HG03432 (cell line): Measurements from ENCODE around the gene AOX1.
A peak's percentile ranks its signal among the peaks of the same experiment; 100 is the strongest.

Source experiments
- ATAC-seq: cut with Tn5 transposase; IDR thresholded peaks from one replicate; pipeline ENCODE4 v1.9.1; 2021; ENCODE audit warnings: mild to moderate bottlenecking, moderate library complexity; ENCODE audit not compliant: unreplicated experiment

Gene AOX1

DNA sequence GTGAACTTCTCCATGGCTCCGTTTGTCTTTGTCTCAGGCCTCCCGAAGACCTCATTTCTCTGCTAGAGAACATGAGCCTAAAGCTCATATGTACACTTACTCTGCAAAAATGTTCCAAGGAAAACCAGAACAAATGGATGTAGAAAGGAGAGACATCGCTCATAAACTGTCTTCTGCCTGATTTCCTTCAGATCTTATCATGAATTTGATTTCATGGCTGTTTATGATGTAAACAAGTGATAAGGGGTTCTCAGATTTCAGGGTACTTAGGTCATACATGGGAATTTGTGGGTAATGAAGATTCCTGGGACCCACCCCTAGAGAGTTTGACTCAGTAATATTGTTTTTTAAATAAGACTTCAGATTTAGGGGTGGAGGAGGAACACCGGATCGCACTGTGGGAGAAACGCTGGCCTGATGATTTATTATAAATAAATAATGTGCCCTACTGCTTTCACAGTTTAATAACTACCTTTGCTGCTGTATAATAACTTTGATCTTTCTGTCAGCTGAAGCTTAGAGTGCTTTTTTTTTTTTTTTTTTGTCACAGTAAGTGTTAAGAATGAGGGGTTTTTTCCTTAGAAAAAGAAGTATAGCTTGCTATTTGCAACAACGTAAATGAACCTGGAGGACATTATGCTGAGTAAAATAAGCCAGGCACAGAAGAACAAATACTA, 14.9 kb downstream of the AOX1 start:
- ATAC-seq = no peak

DNA sequence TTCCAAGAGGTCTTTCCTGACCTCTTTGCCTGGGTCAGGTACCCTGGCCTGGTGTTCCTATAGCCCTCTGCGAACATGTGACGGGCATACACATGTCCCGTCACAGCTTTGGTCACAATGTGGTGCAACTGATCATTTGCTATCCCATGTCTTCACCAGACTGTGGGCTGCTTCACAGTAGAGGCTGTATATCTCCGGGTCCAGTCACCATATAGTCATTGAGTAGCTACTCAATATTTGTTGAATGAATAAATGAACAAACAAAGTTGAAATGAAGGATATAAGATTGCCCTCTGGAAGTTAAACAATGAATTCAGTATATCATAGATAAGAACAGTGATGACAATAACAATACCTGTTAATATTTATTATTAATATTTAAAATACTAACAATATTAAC, 16.8 kb downstream of the AOX1 start:
- ATAC-seq = no peak

DNA sequence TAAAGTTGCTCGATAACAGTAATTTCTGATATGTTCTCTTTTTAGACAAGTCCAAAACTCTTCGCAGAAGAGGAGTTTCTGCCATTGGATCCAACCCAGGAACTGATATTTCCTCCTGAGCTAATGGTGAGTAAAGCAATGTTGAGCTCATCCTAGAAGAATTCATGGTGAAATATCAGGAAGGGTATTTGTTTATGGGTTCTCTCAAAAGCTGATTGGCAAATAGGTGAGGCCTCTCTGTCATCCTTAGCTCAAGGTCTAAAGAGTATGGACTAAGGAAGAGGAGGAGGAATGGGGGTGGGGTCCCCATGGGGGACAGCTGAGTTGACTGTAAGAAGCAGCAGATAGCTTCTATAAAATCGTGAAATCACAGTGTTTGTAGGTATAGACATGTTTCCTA, 18.2 kb downstream of the AOX1 start:
- no peak for ATAC-seq

DNA sequence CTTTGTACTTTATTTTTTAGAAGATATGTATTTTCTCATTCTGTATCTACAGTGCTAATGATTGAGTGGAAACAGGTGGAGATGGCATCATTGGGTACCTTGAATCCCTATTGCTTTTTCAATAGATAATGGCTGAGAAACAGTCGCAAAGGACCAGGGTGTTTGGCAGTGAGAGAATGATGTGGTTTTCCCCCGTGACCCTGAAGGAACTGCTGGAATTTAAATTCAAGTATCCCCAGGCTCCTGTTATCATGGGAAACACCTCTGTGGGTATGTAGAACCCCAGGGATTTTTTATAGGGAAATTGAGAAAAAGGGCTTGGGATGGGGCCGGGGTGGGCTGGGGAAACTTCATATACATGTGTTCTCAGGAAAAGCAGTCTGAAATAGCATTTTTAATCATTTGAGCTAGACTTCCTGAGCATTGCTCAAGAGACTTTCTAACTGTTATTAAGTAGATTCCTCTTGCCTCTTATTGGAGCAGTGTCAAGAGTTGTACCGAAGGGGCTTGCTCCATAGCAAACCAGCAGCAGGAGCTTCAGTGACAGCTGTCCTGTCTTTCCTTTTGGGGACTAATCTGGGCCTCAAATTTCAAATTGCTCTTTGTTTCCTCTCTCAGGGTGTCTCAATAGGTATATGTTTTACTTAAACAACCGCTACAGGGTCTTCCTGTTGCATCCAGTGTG, 18.9 kb downstream of the AOX1 start:
- no peak for ATAC-seq

- no peak for ATAC-seq
Measured at GRCh38 chr2:200608341-200609027, 22.7 kb downstream of the AOX1 start.

- no peak for ATAC-seq
Measured at GRCh38 chr2:200609028-200609614, 23.3 kb downstream of the AOX1 start.

DNA sequence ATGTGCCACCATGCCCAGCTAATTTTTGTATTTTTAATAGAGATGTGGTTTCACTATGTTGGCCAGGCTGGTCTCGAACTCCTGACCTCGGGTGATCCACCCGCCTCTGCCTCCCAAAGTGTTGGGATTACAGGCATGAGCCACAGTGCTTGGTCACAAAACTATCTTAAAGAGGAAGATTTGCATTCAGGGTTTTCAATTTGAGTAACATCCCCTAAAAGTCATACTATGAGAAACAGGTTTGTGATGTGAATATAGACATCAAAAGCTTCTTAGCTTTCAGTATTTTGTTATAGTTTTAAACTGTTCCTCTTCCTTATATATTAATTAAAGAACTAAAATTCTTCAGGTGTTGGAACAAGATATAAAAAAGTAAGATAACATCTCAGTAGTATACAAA, 24.4 kb downstream of the AOX1 start:
- peak; percentile 69 for ATAC-seq

DNA sequence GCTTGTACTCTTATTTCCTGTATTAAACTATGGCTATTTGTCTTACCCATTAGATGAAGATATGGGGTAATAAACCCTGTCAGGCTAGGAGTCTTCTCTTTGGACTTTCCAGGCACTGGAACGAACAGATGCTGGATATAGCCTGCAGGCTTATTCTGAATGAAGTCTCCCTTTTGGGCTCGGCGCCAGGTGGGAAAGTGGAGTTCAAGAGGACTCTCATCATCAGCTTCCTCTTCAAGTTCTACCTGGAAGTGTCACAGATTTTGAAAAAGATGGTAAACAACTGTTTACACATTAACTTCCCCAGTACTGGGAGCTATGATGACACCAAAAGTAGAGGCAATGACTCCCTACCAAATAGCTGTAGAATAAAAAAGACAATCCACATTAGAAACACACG, 27.9 kb downstream of the AOX1 start:
- ATAC-seq = no peak

GRCh38 chr2:200614249-200614648, 28.4 kb downstream of the AOX1 start:
- ATAC-seq = no peak

GRCh38 chr2:200615247-200615646, 29.4 kb downstream of the AOX1 start:
- ATAC-seq = peak; percentile 68

DNA sequence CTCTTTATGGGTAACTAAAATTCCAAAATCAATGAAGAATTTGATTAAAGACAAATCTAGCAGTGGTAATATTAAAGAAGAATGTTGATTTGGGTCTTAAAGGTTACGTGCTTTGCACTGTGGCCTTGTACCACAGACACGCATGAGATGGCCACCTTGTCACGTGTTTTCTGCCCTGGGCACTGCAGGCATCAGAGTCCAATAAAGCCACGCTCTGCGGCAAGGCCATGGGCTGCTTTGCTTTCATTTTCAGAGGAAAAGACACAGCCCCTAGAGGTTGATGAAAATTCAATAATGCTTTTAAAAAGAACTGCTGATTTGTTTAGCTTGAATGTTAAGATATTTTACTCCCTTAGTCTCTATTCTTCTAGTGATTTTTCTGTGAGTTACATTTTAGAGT, 30.4 kb downstream of the AOX1 start:
- no peak for ATAC-seq

GRCh38 chr2:200616656-200617055, 30.8 kb downstream of the AOX1 start:
- ATAC-seq = no peak

DNA sequence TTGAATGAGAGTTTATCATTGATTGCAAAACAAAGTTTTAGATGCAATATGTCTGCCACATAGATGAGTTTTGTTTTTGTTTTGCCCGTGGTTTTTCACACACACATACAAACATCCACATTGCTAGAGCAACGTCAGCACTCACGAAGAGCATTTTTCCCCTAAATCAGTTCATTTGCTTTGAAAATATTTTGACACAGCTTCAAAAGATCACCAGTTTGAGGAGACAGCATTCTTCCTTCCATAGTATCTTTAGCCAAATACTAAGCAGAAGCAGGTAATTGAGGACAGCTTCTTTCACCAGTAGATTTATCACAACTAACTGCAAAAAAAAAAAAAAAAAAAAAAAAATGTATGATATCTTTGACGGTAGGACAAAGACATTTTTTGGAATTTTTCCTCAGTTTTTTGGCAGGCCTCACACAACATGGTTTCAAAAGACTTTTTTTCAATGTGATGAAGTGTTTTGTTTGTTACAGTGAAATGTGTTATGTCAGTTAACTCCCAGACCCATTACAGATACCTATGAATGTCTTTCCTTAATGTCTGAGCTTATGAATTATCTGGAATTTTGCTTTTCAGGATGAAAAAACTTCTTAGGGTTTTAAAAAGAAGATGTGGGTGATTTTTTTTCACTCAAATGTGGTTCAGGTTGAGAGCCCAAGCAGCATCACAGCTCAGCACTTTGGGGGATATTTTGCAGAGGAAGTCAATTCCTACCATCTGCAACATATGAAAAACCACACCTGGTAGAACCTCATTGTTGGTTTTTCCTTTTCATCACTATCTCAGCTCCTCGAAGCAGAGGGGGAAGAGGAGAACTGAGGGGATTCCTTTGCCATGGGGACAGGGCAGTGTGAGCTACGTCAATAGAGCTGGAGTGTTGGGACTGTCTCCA, 31.6 kb downstream of the AOX1 start:
- ATAC-seq = no peak

- ATAC-seq = no peak
Measured at GRCh38 chr2:200618054-200618419, 32.2 kb downstream of the AOX1 start.

- ATAC-seq = no peak
Measured at GRCh38 chr2:200618590-200619021, 32.8 kb downstream of the AOX1 start.

DNA sequence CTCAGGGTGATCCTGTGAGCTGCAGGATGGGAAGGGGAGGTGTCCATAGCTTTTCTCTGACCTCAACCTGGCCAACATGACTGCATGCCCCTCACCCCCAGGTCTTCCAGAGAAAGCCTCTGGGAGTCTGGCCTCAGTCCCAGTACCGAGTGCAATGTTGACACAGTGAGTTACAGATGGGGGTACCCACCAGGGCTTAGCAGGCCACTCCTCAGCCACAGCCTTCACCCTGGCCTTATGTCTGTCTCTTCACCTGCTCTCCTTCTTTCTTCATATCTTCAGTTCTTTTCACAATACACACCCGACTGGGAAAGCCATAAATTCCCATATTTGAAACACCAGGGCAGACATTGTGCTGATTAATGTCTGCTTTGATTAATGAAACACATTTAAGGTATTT, 33.5 kb downstream of the AOX1 start:
- no peak for ATAC-seq

GRCh38 chr2:200620606-200621390, 35.0 kb downstream of the AOX1 start:
- no peak for ATAC-seq

- no peak for ATAC-seq
Measured at GRCh38 chr2:200622106-200622505, 36.3 kb downstream of the AOX1 start.

GRCh38 chr2:200624026-200624425, 38.2 kb downstream of the AOX1 start:
- no peak for ATAC-seq

GRCh38 chr2:200624658-200625057, 38.8 kb downstream of the AOX1 start:
- ATAC-seq = no peak
